Astrocyte (in vitro differentiated cells and primary cell): ENCODE results near the gene PLPP4.

Experiments
- EZH2 ChIP-seq: IDR thresholded peaks from 2 replicates; pipeline ENCODE4 v1.6.1; 2012; ENCODE audit warnings: mild to moderate bottlenecking, low read length, inconsistent platforms; ENCODE audit not compliant: insufficient read depth
- TF ChIP-seq, protein P1 (sequence below): IDR thresholded peaks from 2 replicates; pipeline ENCODE4 v1.5.1; 2011; ENCODE audit warnings: low read depth, mild to moderate bottlenecking, inconsistent platforms, low read length, moderate library complexity; ENCODE audit not compliant: insufficient read depth

DNA sequence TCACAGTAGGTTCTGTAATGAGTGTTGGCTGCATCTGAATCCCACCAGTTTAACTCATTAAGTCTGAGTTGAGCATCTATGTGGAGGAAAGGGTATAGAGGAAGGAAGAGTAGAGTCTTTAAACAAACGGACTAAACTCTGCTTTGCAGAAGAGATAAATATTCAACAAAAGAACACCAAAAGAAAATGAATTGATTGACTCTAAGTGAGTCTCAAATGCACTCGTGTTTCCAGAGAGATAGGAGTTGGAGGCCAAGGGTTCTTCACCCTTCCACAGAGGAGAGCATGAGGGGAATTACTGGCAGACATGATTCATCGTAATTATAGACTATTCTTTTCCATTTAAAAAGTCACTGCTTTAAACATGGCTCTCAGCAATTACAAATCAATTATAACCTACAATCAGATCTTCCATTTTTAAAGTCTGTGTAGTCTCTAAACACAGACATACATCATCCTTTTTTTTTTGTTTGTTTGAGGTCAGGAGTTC, 56.3 kb downstream of the PLPP4 start:
- TF ChIP-seq, protein P1, sequence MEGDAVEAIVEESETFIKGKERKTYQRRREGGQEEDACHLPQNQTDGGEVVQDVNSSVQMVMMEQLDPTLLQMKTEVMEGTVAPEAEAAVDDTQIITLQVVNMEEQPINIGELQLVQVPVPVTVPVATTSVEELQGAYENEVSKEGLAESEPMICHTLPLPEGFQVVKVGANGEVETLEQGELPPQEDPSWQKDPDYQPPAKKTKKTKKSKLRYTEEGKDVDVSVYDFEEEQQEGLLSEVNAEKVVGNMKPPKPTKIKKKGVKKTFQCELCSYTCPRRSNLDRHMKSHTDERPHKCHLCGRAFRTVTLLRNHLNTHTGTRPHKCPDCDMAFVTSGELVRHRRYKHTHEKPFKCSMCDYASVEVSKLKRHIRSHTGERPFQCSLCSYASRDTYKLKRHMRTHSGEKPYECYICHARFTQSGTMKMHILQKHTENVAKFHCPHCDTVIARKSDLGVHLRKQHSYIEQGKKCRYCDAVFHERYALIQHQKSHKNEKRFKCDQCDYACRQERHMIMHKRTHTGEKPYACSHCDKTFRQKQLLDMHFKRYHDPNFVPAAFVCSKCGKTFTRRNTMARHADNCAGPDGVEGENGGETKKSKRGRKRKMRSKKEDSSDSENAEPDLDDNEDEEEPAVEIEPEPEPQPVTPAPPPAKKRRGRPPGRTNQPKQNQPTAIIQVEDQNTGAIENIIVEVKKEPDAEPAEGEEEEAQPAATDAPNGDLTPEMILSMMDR = no peak
- TF ChIP-seq EZH2 = no peak
